K562 (cell line): Measurements from ENCODE around the gene KCNN4. TPM values are rescaled to one million over a fixed set of nuclear protein-coding genes. Genes with fewer than 3 reads are reported as not detected.
A peak's percentile ranks its signal among the peaks of the same experiment; 100 is the strongest.

Source experiments
- ARHGAP35 ChIP-seq: fragments of 450-650 bp; IDR thresholded peaks from 2 replicates; pipeline ENCODE4 v1.6.1; 2018; ENCODE audit not compliant: partially characterized antibody
- BDP1 ChIP-seq: IDR thresholded peaks from 3 replicates; pipeline ENCODE4 v1.6.1; 2011; ENCODE audit not compliant: insufficient read length, insufficient read depth
- CBX5 ChIP-seq: IDR thresholded peaks from 2 replicates; pipeline ENCODE4 v1.6.1; 2014; ENCODE audit warnings: low read depth, borderline replicate concordance
- CTBP1 ChIP-seq: fragments of 450-650 bp; IDR thresholded peaks from 2 replicates; pipeline ENCODE4 v1.6.1; 2016; ENCODE audit warnings: borderline replicate concordance
- DPF2 ChIP-seq: fragments of 450-650 bp; IDR thresholded peaks from 2 replicates; pipeline ENCODE4 v1.6.1; 2016
- FOXO4 ChIP-seq: fragments of 450-650 bp; formaldehyde crosslinking; IDR thresholded peaks from 2 replicates; pipeline ENCODE4 v1.4.0; 2020; ENCODE audit warnings: mild to moderate bottlenecking, moderate library complexity
- HNRNPK ChIP-seq: fragments of 200-400 bp; formaldehyde crosslinking; IDR thresholded peaks from one replicate; pipeline ENCODE4 v1.6.1; 2018; ENCODE audit warnings: mild to moderate bottlenecking, low read depth, low read length; ENCODE audit not compliant: poor library complexity, severe bottlenecking
- HNRNPUL1 ChIP-seq: fragments of 200-400 bp; formaldehyde crosslinking; IDR thresholded peaks from 2 replicates; pipeline ENCODE4 v1.6.1; 2017; ENCODE audit warnings: low read length
- LEF1 ChIP-seq: fragments of 450-650 bp; IDR thresholded peaks from 2 replicates; pipeline ENCODE4 v1.6.1; 2016; ENCODE audit warnings: mild to moderate bottlenecking
- MXD1 ChIP-seq: fragments of 250-450 bp; sonication (Bioruptor Pico); IDR thresholded peaks from 2 replicates; pipeline ENCODE4 v1.8.0; 2021; ENCODE audit warnings: borderline replicate concordance, mild to moderate bottlenecking, moderate library complexity; ENCODE audit not compliant: poor library complexity, severe bottlenecking
- NONO ChIP-seq, 2 experiments: fragments of 200-400 bp in 1 of 2; fragments of 450-650 bp in 1 of 2; formaldehyde crosslinking in 1 of 2; IDR thresholded peaks; 2 replicates each; pipeline ENCODE4 v1.6.1; 2017; ENCODE audit warnings: low read depth in 2 of 2, mild to moderate bottlenecking in 2 of 2, moderate library complexity in 2 of 2, low read length in 1 of 2
- NR4A1 ChIP-seq, 2 experiments: fragments of 250-450 bp in 1 of 2; fragments of 450-650 bp in 1 of 2; sonication (Bioruptor Pico) in 1 of 2; IDR thresholded peaks; 2 replicates each; pipeline versions ENCODE4 v1.4.0 to v1.6.1; 2016 to 2020; ENCODE audit warnings: mild to moderate bottlenecking in 2 of 2, missing compliant biosample characterization in 1 of 2, missing genetic modification characterization in 1 of 2, moderate library complexity in 1 of 2
- RCOR1 ChIP-seq, 2 experiments: IDR thresholded peaks; 2 replicates each; pipeline ENCODE4 v1.6.1; 2012; ENCODE audit warnings: low read depth in 2 of 2, low read length in 2 of 2, borderline replicate concordance in 1 of 2, improper control_type of control experiment in 1 of 2
- RFX5 ChIP-seq: IDR thresholded peaks from 2 replicates; pipeline ENCODE4 v1.6.1; 2011; ENCODE audit warnings: low read depth, mild to moderate bottlenecking, improper control_type of control experiment, low read length
- TFAP4 ChIP-seq: sonication (generic); formaldehyde crosslinking; IDR thresholded peaks from 2 replicates; pipeline ENCODE4 v1.8.0; 2022; ENCODE audit warnings: missing genetic modification reagents, mild to moderate bottlenecking, moderate library complexity, borderline replicate concordance
- ZBTB34 ChIP-seq: fragments of 250-450 bp; sonication (Bioruptor Pico); IDR thresholded peaks from 2 replicates; pipeline ENCODE4 v1.8.0; 2021; ENCODE audit warnings: mild to moderate bottlenecking, moderate library complexity
- ZFP36 ChIP-seq: fragments of 150-350 bp; IDR thresholded peaks from 2 replicates; pipeline ENCODE4 v1.6.1; 2018; ENCODE audit warnings: low read length, low read depth; ENCODE audit not compliant: partially characterized antibody
- ZFPM2 ChIP-seq: fragments of 250-450 bp; sonication (Bioruptor Pico); IDR thresholded peaks from 2 replicates; pipeline ENCODE4 v1.5.1; 2022; ENCODE audit warnings: mild to moderate bottlenecking
- ZNF57 ChIP-seq: fragments of 450-650 bp; formaldehyde crosslinking; IDR thresholded peaks from 2 replicates; pipeline ENCODE4 v1.4.0; 2020; ENCODE audit warnings: mild to moderate bottlenecking, moderate library complexity
- ZNF639 ChIP-seq, 2 experiments: fragments of 200-800 bp in 1 of 2; sonication (Bioruptor generic) in 1 of 2; sonication (generic) in 1 of 2; formaldehyde crosslinking in 1 of 2; IDR thresholded peaks in 1 of 2; conservative IDR thresholded peaks in 1 of 2; 2 replicates each; pipeline versions ENCODE4 v1.5.0 to v1.6.1; 2016 to 2020; ENCODE audit warnings: missing compliant biosample characterization in 1 of 2, missing genetic modification characterization in 1 of 2, missing genetic modification reagents in 1 of 2
- polyA plus RNA-seq, 8 experiments: library from polyadenylated mRNA; depleted of rRNA in 4 of 8; stranded (reverse) in 5 of 8; unstranded in 3 of 8; fragments of >200 nt; fragmentation: Nextera tagmentation in 2 of 8; fragmentation: Illumina TruSeq in 1 of 8; extraction: Ambion mirVana in 2 of 8; extraction: Trizol in 1 of 8; gene quantifications; 2 replicates each; pipeline versions ENCODE4 v1.2.1 to v1.2.3, GENCODE V29; 2011 to 2014; ENCODE audit warnings: inconsistent platforms in 1 of 8, missing spikeins in 1 of 8
- total RNA-seq, 7 experiments: library from RNA; depleted of rRNA in 6 of 7; stranded (reverse); fragments of >200 nt in 6 of 7; fragmentation: Illumina TruSeq in 2 of 7; extraction: Trizol in 2 of 7; gene quantifications; 2 replicates each; pipeline versions ENCODE4 v1.2.1 to v1.2.3, GENCODE V29; 2011 to 2021; ENCODE audit warnings: low replicate concordance in 1 of 7

Gene KCNN4
- total and polyA plus RNA-seq, 9 of the 15 experiments (the other 6 are each of a cell fraction or from before 2014, with no cell fraction given), result 0.53 to 37.7 (median 25.9) TPM

- TF ChIP-seq ZNF639 (CRISPR knock-in tag; conservative IDR thresholded peaks at IDR 0.05 in 1 of 2, IDR thresholded peaks at IDR 0.05 in 1 of 2) (peak in 1 of 2 experiments; percentile 47; a peak in 1 of 4 replicates), ARHGAP35 (no peak), NONO (IDR thresholded peaks at IDR 0.05; ENCODE audit: low read depth in 2 of 2, low read length in 1 of 2) (no peak; a peak in 1 of 4 replicates), ZNF57 (CRISPR knock-in tag) (no peak), MXD1 (no peak), ZBTB34 (CRISPR knock-in tag) (no peak), TFAP4 (CRISPR knock-in tag) (peak; percentile 45; the same call in 1 of the 2 replicates), RCOR1 (IDR thresholded peaks at IDR 0.05; ENCODE audit: borderline replicate concordance in 1 of 2, low read depth in 2 of 2, low read length in 2 of 2) (no peak), DPF2 (peak; percentile 78), FOXO4 (no peak), RFX5 (no peak), HNRNPK (no peak), HNRNPUL1 (no peak), ZFP36 (no peak), ZFPM2 (no peak), NR4A1 (CRISPR knock-in tag; IDR thresholded peaks at IDR 0.05) (no peak), NR4A1 (tag; IDR thresholded peaks at IDR 0.05) (no peak), LEF1 (no peak), CBX5 (no peak), CTBP1 (peak; percentile 96), BDP1 (no peak)
These were observed 26.1 kb downstream of the KCNN4 start, which contains the start of gene SMG9 (continued) for GRCh38 chr19:43754503-43755255.
